Endothelial cell of umbilical vein (primary cell): ENCODE measurements around the gene MYL3.

Experiments
- EZH2 ChIP-seq: IDR thresholded peaks from 2 replicates; pipeline ENCODE4 v1.6.1; 2012; ENCODE audit warnings: borderline replicate concordance, low read depth, mild to moderate bottlenecking, moderate library complexity, low read length, inconsistent platforms; ENCODE audit not compliant: severe bottlenecking
- FOS ChIP-seq: IDR thresholded peaks from 2 replicates; pipeline ENCODE4 v1.6.1; 2011; ENCODE audit warnings: mild to moderate bottlenecking, low read length, moderate library complexity, borderline replicate concordance; ENCODE audit not compliant: insufficient read depth
- GATA2 ChIP-seq: IDR thresholded peaks from 2 replicates; pipeline ENCODE4 v1.7.0; 2011; ENCODE audit warnings: low read depth, mild to moderate bottlenecking, moderate library complexity, mixed read lengths, low read length; ENCODE audit not compliant: insufficient read length, insufficient read depth
- JUN ChIP-seq: IDR thresholded peaks from 2 replicates; pipeline ENCODE4 v1.6.1; 2011; ENCODE audit warnings: borderline replicate concordance, low read depth; ENCODE audit not compliant: insufficient read length, insufficient read depth
- MYC ChIP-seq: IDR thresholded peaks from one replicate; pipeline ENCODE4 v1.6.1; 2011; ENCODE audit warnings: mild to moderate bottlenecking, low read depth, low read length
- POLR2A ChIP-seq: IDR thresholded peaks from 2 replicates; pipeline ENCODE4 v1.6.1; 2012; ENCODE audit warnings: low read depth, mild to moderate bottlenecking, control low read depth, low read length
- POLR2AphosphoS5 ChIP-seq: IDR thresholded peaks from 2 replicates; pipeline ENCODE4 v1.6.1; 2012; ENCODE audit warnings: low read depth, mild to moderate bottlenecking, control low read depth, low read length, moderate library complexity; ENCODE audit not compliant: insufficient read depth
- TF ChIP-seq, protein P1 (sequence below): IDR thresholded peaks from 2 replicates; pipeline ENCODE4 v1.6.1; 2011; ENCODE audit not compliant: insufficient read depth, insufficient read length
- TF ChIP-seq, protein P2 (sequence below), 2 donors: IDR thresholded peaks; 1 replicate in 1 of 2; 2 replicates in 1 of 2; pipeline ENCODE4 v1.5.1; 2011; ENCODE audit warnings: low read length in 2 of 2, mild to moderate bottlenecking in 2 of 2, moderate library complexity in 2 of 2, control low read depth in 1 of 2, inconsistent platforms in 1 of 2, low read depth in 1 of 2; ENCODE audit not compliant: insufficient read depth in 1 of 2; ENCODE audit errors: extremely low read depth in 1 of 2

DNA sequence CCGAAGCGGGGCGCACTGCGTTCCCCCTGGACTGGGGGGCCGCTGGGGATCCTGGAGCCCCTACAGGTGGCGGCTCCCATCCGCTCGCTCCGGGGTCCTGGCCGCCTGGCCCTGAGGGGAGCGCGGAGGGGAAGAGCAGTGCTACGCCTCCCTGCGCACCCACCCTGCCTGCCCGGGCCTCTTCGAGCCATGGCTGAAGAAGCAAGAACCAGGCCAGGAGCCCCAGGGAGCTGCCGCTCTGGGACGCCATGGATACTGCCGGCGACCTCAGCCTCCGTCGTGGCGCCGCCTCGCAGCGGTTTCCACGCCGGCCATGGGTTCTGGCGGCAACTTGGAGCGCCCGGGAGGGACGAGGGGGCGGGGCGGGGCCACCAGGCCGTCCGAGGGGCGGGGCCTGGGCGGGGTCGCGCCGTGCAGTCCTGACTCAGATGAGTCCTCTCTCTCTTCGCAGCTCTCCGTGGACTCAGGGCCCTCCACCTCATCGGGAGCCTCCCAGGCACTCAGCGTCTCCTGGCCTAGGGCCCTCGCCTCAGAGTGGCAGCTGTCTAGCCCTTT, 50.9 kb downstream of the MYL3 start:
- TF ChIP-seq, protein P1, sequence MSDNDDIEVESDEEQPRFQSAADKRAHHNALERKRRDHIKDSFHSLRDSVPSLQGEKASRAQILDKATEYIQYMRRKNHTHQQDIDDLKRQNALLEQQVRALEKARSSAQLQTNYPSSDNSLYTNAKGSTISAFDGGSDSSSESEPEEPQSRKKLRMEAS, result no peak
- TF ChIP-seq EZH2 (no peak), POLR2A (no peak), MYC (no peak), JUN (no peak), POLR2AphosphoS5 (no peak), GATA2 (no peak), FOS (no peak)
- TF ChIP-seq, protein P2, sequence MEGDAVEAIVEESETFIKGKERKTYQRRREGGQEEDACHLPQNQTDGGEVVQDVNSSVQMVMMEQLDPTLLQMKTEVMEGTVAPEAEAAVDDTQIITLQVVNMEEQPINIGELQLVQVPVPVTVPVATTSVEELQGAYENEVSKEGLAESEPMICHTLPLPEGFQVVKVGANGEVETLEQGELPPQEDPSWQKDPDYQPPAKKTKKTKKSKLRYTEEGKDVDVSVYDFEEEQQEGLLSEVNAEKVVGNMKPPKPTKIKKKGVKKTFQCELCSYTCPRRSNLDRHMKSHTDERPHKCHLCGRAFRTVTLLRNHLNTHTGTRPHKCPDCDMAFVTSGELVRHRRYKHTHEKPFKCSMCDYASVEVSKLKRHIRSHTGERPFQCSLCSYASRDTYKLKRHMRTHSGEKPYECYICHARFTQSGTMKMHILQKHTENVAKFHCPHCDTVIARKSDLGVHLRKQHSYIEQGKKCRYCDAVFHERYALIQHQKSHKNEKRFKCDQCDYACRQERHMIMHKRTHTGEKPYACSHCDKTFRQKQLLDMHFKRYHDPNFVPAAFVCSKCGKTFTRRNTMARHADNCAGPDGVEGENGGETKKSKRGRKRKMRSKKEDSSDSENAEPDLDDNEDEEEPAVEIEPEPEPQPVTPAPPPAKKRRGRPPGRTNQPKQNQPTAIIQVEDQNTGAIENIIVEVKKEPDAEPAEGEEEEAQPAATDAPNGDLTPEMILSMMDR (IDR thresholded peaks at IDR 0.05; ENCODE audit: extremely low read depth in 1 of 2, insufficient read depth in 1 of 2, low read depth in 1 of 2, low read length in 2 of 2), result no peak
